Activated CD8-positive, alpha-beta T cell treated with anti-CD3 and anti-CD28 coated beads, Interleukin-2, amount 10 ng/mL, durations not matched to agents 7 days and 5 days (primary cell): ENCODE results near the gene HES2. TPM values are rescaled to one million over a fixed set of nuclear protein-coding genes. Genes with fewer than 3 reads are reported as not detected.
"Not testable (repeated sequence)": the region's sequence is repeated elsewhere in the genome, so short reads cannot be mapped to it uniquely, and the experiment has no call there.

Experiments used
- ATAC-seq: fragments of 150-1000 bp; cut with Tn5 transposase; one replicate; pipeline ENCODE4 v1.10.0; 2021; ENCODE audit warnings: moderate library complexity
- CTCF ChIA-PET: fragments of 350-600 bp; sonication (Branson Sonifier 250); formaldehyde crosslinking; loops from one replicate; lab custom pipeline; 2021; ENCODE audit warnings: antibody characterized with exemption; lab: Charles Lee
- POLR2A ChIA-PET: fragments of 350-600 bp; sonication (Branson Sonifier 250); formaldehyde crosslinking; loops from one replicate; lab custom pipeline; 2021; ENCODE audit warnings: antibody characterized with exemption; lab: Charles Lee
- DNase-seq: peaks from one replicate; pipeline ENCODE4 v3.0.0-alpha.2; 2020
- H3K27ac Mint-ChIP-seq: one replicate; pipeline ENCODE4 v1.8.0; 2021; ENCODE audit warnings: mild to moderate bottlenecking, mixed read lengths
- H3K27me3 Mint-ChIP-seq: one replicate; pipeline ENCODE4 v1.8.0; 2021; ENCODE audit warnings: low read depth, mixed read lengths
- H3K36me3 Mint-ChIP-seq: one replicate; pipeline ENCODE4 v1.8.0; 2021; ENCODE audit warnings: low read depth, mixed read lengths
- H3K4me1 Mint-ChIP-seq: one replicate; pipeline ENCODE4 v1.8.0; 2021; ENCODE audit warnings: low read depth, mixed read lengths
- H3K4me3 Mint-ChIP-seq: one replicate; pipeline ENCODE4 v1.8.0; 2021; ENCODE audit warnings: mild to moderate bottlenecking, mixed read lengths
- H3K9me3 Mint-ChIP-seq: one replicate; pipeline ENCODE4 v1.8.0; 2022; ENCODE audit warnings: mixed read lengths; ENCODE audit not compliant: insufficient read depth
- total RNA-seq, 2 experiments: library from RNA; stranded (reverse); gene quantifications; one replicate each; pipeline ENCODE4 v1.2.3, GENCODE V29; 2021

HES2 gene
- total RNA-seq, 2 experiments from 2014 or later: 0.05 to 0.45 TPM

GRCh38 chr1:6453895-6454855 is 34.5 kb upstream of the HES2 start:
- H3K9me3 Mint-ChIP-seq, ATAC-seq, H3K36me3 Mint-ChIP-seq, DNase-seq, H3K4me3 Mint-ChIP-seq, H3K27ac Mint-ChIP-seq: not testable (repeated sequence)
- Mint-ChIP-seq H3K4me1 (peaks cover 11% of the 10 kb centered on the region), H3K27me3 (peaks cover 55% of the 10 kb centered on the region)
- CTCF ChIA-PET: interaction anchor here (0.9 to 2.1 kb wide), 6 partner anchors 9 to 208 kb away, joined by 3 to 9 read pairs (median 6); no protein-coding TSS in a partner anchor
- POLR2A ChIA-PET: interaction anchor here (0.8 kb wide), 1 partner anchor 217 kb away, joined by 3 read pairs; no protein-coding TSS in a partner anchor

- Mint-ChIP-seq H3K9me3 (no peaks in the 10 kb centered on the region), H3K36me3 (no peaks in the 10 kb centered on the region), H3K27ac (no peak overlapping the region), H3K4me3 (no peak overlapping the region), H3K27me3 (peaks cover 59% of the 10 kb centered on the region), H3K4me1 (peaks cover 23% of the 10 kb centered on the region)
- DNase-seq: no peak
- ChIA-PET CTCF (interaction anchor here (0.7 to 2.5 kb wide), 2 partner anchors 13 to 28 kb away, joined by 5 to 12 read pairs; no protein-coding TSS in a partner anchor), POLR2A (interaction anchor here (1.6 kb wide), 1 partner anchor 9 kb away, joined by 5 read pairs; no protein-coding TSS in a partner anchor)
- no peak for ATAC-seq
Observed at GRCh38 chr1:6450943-6451373, 31.2 kb upstream of the HES2 start.

GRCh38 chr1:6450486-6450885 is 30.8 kb upstream of the HES2 start:
- DNase-seq, ATAC-seq: not testable (repeated sequence)
- POLR2A ChIA-PET: interaction anchor here (1.6 kb wide), 1 partner anchor 9 kb away, joined by 5 read pairs; no protein-coding TSS in a partner anchor

GRCh38 chr1:6450005-6450450 is 30.3 kb upstream of the HES2 start:
- Mint-ChIP-seq H3K4me3 (no peak overlapping the region), H3K9me3 (no peaks in the 10 kb centered on the region), H3K36me3 (no peaks in the 10 kb centered on the region), H3K27me3 (peaks cover 59% of the 10 kb centered on the region), H3K4me1 (peaks cover 20% of the 10 kb centered on the region), H3K27ac (no peak overlapping the region)
- ChIA-PET CTCF (interaction anchor here (0.7 to 2.7 kb wide), 6 partner anchors 9 to 101 kb away, joined by 3 to 15 read pairs (median 4); partner anchors contain the start of gene PLEKHG5), POLR2A (interaction anchor here (0.9 to 1.6 kb wide), 3 partner anchors 10 to 296 kb away, joined by 3 to 5 read pairs (median 4); no protein-coding TSS in a partner anchor)
- ATAC-seq (no peak), DNase-seq (no peak)

More at GRCh38 chr1:6450486-6450885, 30.8 kb upstream of the HES2 start:
- not testable (repeated sequence) for H3K27ac Mint-ChIP-seq, H3K9me3 Mint-ChIP-seq, H3K4me3 Mint-ChIP-seq, H3K36me3 Mint-ChIP-seq
- Mint-ChIP-seq H3K4me1 (peaks cover 21% of the 10 kb centered on the region), H3K27me3 (peaks cover 58% of the 10 kb centered on the region)
- CTCF ChIA-PET: interaction anchor here (0.7 to 2.7 kb wide), 3 partner anchors 12 to 28 kb away, joined by 5 to 15 read pairs (median 12); no protein-coding TSS in a partner anchor

GRCh38 chr1:6448749-6449631 is 29.3 kb upstream of the HES2 start:
- ChIA-PET CTCF (interaction anchor here (0.7 to 2.7 kb wide), 10 partner anchors 8 to 322 kb away, joined by 3 to 15 read pairs (median 4); partner anchors contain the start of genes HES2 and PLEKHG5), POLR2A (interaction anchor here (0.9 to 1.0 kb wide), 2 partner anchors 11 to 297 kb away, joined by 3 to 4 read pairs; no protein-coding TSS in a partner anchor)
- Mint-ChIP-seq H3K36me3 (no peaks in the 10 kb centered on the region), H3K27me3 (peaks cover 57% of the 10 kb centered on the region), H3K9me3 (no peaks in the 10 kb centered on the region), H3K27ac (no peak overlapping the region), H3K4me1 (peaks cover 18% of the 10 kb centered on the region), H3K4me3 (no peak overlapping the region)
- DNase-seq: no peak
- peak; percentile 26 for ATAC-seq

- Mint-ChIP-seq H3K27me3 (peaks cover 48% of the 10 kb centered on the region), H3K9me3 (no peaks in the 10 kb centered on the region), H3K4me1 (peaks cover 16% of the 10 kb centered on the region), H3K36me3 (no peaks in the 10 kb centered on the region), H3K27ac (no peak overlapping the region), H3K4me3 (no peak overlapping the region)
- CTCF ChIA-PET: interaction anchor here (0.6 to 2.7 kb wide), 7 partner anchors 10 to 323 kb away, joined by 3 to 15 read pairs (median 3); partner anchors contain the start of gene HES2
- ATAC-seq (peak; percentile 47), DNase-seq (no peak)
- POLR2A ChIA-PET: no interaction called here
Observed at GRCh38 chr1:6447818-6448748, 28.4 kb upstream of the HES2 start.

GRCh38 chr1:6447016-6447817 is 27.5 kb upstream of the HES2 start:
- ChIA-PET POLR2A (no interaction called here), CTCF (interaction anchor here (0.7 to 1.4 kb wide), 3 partner anchors 9 to 42 kb away, joined by 3 read pairs; partner anchors contain the start of gene HES2)
- DNase-seq: no peak
- Mint-ChIP-seq H3K27ac (no peak overlapping the region), H3K4me3 (no peak overlapping the region), H3K9me3 (no peaks in the 10 kb centered on the region), H3K27me3 (peaks cover 46% of the 10 kb centered on the region), H3K36me3 (no peaks in the 10 kb centered on the region), H3K4me1 (peaks cover 16% of the 10 kb centered on the region)
- ATAC-seq: no peak

- Mint-ChIP-seq H3K27me3 (peaks cover 47% of the 10 kb centered on the region), H3K4me3 (no peak overlapping the region), H3K36me3 (no peaks in the 10 kb centered on the region), H3K27ac (no peak overlapping the region), H3K4me1 (peaks cover 16% of the 10 kb centered on the region), H3K9me3 (no peaks in the 10 kb centered on the region)
- ATAC-seq: no peak
- POLR2A ChIA-PET: no interaction called here
- no peak for DNase-seq
- CTCF ChIA-PET: interaction anchor here (0.7 to 1.4 kb wide), 4 partner anchors 8 to 200 kb away, joined by 3 read pairs; no protein-coding TSS in a partner anchor
Observed at GRCh38 chr1:6446665-6447015, 26.9 kb upstream of the HES2 start.

- DNase-seq, POLR2A ChIA-PET, H3K9me3 Mint-ChIP-seq, H3K27ac Mint-ChIP-seq, H3K4me3 Mint-ChIP-seq, H3K36me3 Mint-ChIP-seq, ATAC-seq: not testable (repeated sequence)
- CTCF ChIA-PET: interaction anchor here (1.0 to 1.8 kb wide), 3 partner anchors 32 to 201 kb away, joined by 3 to 4 read pairs (median 3); no protein-coding TSS in a partner anchor
- Mint-ChIP-seq H3K4me1 (peaks cover 18% of the 10 kb centered on the region), H3K27me3 (peaks cover 48% of the 10 kb centered on the region)
Observed at GRCh38 chr1:6445929-6446328, 26.2 kb upstream of the HES2 start.
